ENCODE data around the gene PROM1.

The PROM1 gene

GRCh38 chr4:15951781-15952180 lies 132.0 kb downstream of the PROM1 start:
- no peak overlapping the region for H3K4me3 ChIP-seq
- H3K27ac ChIP-seq = no peak overlapping the region
- TF ChIP-seq, protein P1, sequence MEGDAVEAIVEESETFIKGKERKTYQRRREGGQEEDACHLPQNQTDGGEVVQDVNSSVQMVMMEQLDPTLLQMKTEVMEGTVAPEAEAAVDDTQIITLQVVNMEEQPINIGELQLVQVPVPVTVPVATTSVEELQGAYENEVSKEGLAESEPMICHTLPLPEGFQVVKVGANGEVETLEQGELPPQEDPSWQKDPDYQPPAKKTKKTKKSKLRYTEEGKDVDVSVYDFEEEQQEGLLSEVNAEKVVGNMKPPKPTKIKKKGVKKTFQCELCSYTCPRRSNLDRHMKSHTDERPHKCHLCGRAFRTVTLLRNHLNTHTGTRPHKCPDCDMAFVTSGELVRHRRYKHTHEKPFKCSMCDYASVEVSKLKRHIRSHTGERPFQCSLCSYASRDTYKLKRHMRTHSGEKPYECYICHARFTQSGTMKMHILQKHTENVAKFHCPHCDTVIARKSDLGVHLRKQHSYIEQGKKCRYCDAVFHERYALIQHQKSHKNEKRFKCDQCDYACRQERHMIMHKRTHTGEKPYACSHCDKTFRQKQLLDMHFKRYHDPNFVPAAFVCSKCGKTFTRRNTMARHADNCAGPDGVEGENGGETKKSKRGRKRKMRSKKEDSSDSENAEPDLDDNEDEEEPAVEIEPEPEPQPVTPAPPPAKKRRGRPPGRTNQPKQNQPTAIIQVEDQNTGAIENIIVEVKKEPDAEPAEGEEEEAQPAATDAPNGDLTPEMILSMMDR (IDR thresholded peaks at IDR 0.05) = no peak
- no peak for DNase-seq (ENCODE audit: low spot score)

GRCh38 chr4:15948826-15949225 lies 135.0 kb downstream of the PROM1 start:
- TF ChIP-seq, protein P1 (IDR thresholded peaks at IDR 0.05) = no peak
- DNase-seq (ENCODE audit: low spot score) = no peak
- no peak overlapping the region for H3K27ac ChIP-seq
- no peak overlapping the region for H3K4me3 ChIP-seq

DNA sequence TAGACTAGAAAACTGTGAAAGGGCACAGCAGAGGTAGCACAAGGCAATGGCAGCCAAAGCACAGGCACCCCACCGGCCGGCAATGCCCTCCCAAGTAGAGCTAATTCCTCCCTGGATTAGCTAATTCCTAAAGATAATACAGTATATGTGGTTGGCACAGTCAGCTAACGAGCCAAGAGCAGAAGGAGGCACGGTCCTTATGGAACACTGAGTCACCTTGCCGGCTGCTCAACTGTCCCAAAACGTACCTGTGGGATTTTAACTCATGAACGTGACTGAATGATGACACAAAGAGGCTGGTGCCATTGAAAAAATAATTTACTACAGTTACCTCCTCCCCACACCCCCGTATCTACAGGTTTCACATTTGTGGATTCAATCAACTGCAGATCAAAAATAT lies 136.1 kb downstream of the PROM1 start:
- Histone ChIP-seq H3K27ac (no peak overlapping the region), H3K4me3 (no peak overlapping the region)
- TF ChIP-seq, protein P1 (IDR thresholded peaks at IDR 0.05) = no peak
- DNase-seq (ENCODE audit: low spot score) = no peak

DNA sequence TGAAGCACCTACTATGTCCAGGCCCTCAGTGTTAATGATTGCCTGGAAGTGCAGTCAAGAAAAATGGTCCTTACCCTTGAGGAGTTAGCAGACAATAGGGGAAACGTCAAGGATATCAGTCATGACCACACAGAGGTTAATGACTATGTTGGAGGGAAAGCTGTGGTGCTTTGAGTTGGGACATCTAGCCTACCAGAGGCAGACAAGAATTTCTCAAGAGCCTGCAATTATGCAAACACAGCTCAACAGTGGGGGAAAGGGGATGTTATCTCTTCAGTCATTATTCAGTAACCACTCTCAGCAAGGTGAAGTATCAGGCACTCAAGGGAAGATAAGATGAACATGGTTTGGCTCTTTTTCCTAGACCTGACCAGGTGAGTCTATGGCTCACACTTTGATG lies 138.3 kb downstream of the PROM1 start:
- DNase-seq (ENCODE audit: low spot score) = no peak
- no peak overlapping the region for H3K4me3 ChIP-seq
- TF ChIP-seq, protein P1 (IDR thresholded peaks at IDR 0.05) = no peak
- no peak overlapping the region for H3K27ac ChIP-seq

- Histone ChIP-seq H3K27ac (no peak overlapping the region), H3K4me3 (no peak overlapping the region)
- no peak for DNase-seq (ENCODE audit: low spot score)
- TF ChIP-seq, protein P1 (IDR thresholded peaks at IDR 0.05) = no peak
Observed at GRCh38 chr4:15944895-15945294, 138.9 kb downstream of the PROM1 start.

GRCh38 chr4:15942283-15942682 lies 141.5 kb downstream of the PROM1 start:
- TF ChIP-seq, protein P1 (IDR thresholded peaks at IDR 0.05) = no peak
- no peak overlapping the region for H3K27ac ChIP-seq
- DNase-seq (ENCODE audit: low spot score) = no peak
- no peak overlapping the region for H3K4me3 ChIP-seq

- DNase-seq (ENCODE audit: low spot score) = no peak
- no peak within 1 kb of the TSS for H3K4me3 ChIP-seq
- H3K27ac ChIP-seq = no peak within 1 kb of the TSS
- TF ChIP-seq, protein P1 (IDR thresholded peaks at IDR 0.05) = no peak
Observed at GRCh38 chr4:15938640-15939039, 145.2 kb downstream of the PROM1 start, which contains the start of gene FGFBP1. Gene FGFBP1, minus strand, starts transcription at chr4:15938740. Its CDS starts 2,108 bp downstream, at chr4:15936632.

Measured in coronary artery (tissue), 2 donors.